DMS114 treated with DMSO at 0.1 percent for 48 hours (cell line): ENCODE results near the gene MYL10.

Experiments
- DNase-seq: peaks from one replicate; lab custom pipeline; 2025; ENCODE audit not compliant: unreplicated experiment; lab: John Stamatoyannopoulos, UW

The MYL10 gene

DNA sequence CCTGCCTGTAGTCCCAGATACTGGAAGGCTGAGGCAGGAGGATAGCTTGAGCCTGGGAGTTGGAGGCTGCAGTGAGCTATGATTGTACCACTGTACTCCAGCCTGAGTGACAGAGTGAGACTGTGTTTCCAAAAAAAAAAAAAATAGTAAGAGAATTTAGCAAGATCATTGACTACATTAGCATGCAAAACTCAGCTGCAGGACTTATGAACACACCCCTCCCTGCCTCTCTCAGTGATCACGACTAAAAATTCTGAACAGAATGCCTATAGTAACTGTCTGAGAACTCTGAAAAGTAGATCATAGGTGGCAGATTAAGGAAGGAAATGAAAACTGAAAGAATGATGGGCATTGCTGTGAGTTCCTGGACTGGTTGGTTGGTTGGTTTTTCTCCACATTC lies 50.5 kb downstream of the MYL10 start:
- DNase-seq: no peak

DNA sequence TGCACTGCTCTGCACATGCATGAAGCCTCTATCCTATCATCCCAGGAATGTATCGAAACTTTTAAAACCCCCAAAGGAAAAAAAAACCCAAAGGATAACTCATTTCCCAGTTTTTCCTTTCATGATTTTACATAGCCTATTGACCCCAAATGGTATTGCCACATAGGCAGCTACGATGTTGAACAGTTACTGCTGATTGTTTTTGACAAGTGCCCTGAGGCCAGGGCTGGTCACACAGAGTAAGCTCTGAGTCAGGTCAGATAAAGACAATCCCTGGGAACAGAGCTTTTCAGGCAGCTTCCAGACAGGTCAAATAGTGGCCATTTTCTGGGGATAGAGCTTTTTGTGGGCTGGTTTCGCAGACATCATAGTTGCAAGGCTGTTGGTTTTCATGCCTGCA lies 52.1 kb downstream of the MYL10 start:
- no peak for DNase-seq

- no peak for DNase-seq
These were observed 53.4 kb downstream of the MYL10 start for GRCh38 chr7:101575721-101576120.

- no peak for DNase-seq
These were observed 53.9 kb downstream of the MYL10 start for GRCh38 chr7:101575168-101575567.

GRCh38 chr7:101572156-101572555 lies 56.9 kb downstream of the MYL10 start:
- no peak for DNase-seq

GRCh38 chr7:101567230-101567629 lies 61.9 kb downstream of the MYL10 start:
- DNase-seq: no peak

- DNase-seq: no peak
These were observed 63.4 kb downstream of the MYL10 start for GRCh38 chr7:101565601-101566209.

DNA sequence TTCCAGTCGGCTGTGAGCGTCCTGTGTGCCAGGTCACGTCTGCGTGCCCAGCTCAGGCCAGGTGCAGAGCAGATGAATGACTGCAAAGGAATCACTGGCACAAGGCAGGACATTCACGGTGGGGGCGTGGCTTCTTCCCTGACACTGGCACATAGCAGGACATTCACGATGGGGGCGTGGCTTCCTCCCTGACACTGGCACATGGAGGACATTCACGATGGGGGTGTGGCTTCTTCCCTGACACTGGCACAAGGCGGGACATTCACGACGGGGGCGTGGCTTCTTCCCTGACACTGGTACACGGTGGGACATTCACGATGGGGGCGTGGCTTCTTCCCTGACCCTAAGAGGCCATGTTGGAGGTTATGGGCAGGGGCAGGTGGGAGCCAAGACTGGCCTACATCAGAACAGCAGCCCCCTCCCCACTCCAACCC lies 64.3 kb downstream of the MYL10 start:
- no peak for DNase-seq

DNA sequence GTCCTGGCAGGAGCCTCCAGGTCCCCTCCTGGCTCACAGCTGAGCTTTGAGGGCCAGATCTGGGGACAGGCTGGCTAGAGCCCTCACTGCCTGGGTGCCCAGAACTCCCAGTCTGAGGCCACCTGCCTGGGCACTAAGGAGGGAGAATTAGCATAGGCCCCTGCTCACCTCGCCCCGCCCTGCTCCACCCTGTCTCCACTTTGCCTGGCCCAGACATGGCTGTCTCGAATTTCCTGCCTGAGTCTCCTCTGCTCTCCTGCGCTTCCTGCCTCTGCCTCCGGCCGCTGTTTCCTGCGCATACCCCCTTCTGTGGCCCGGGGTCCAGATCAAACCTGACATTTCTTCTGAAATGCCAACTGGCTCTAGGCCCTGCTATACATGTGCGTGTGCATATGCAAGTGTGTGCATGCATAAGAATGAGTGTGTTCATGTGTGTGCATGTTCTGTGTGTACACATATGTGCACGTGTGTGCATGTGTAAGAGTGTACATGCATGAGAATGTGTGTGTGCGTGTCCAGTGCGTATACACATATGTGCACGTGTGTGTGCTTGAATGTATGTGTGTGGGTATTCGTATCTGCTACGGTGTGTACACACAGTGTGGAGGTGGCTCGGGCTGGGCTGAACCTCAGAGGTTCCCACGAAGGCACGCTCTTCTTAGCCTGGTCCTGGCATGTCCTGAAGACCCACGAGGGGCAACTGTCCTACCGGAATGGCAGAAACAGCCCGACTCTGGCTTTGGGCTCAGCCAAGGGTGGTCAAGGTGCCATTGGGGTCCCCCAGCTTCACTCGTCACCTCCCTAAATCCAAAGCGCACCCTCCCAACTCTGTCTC lies 64.9 kb downstream of the MYL10 start:
- DNase-seq: no peak
